ENCODE results near the gene CYB561D1.

Gene CYB561D1

DNA sequence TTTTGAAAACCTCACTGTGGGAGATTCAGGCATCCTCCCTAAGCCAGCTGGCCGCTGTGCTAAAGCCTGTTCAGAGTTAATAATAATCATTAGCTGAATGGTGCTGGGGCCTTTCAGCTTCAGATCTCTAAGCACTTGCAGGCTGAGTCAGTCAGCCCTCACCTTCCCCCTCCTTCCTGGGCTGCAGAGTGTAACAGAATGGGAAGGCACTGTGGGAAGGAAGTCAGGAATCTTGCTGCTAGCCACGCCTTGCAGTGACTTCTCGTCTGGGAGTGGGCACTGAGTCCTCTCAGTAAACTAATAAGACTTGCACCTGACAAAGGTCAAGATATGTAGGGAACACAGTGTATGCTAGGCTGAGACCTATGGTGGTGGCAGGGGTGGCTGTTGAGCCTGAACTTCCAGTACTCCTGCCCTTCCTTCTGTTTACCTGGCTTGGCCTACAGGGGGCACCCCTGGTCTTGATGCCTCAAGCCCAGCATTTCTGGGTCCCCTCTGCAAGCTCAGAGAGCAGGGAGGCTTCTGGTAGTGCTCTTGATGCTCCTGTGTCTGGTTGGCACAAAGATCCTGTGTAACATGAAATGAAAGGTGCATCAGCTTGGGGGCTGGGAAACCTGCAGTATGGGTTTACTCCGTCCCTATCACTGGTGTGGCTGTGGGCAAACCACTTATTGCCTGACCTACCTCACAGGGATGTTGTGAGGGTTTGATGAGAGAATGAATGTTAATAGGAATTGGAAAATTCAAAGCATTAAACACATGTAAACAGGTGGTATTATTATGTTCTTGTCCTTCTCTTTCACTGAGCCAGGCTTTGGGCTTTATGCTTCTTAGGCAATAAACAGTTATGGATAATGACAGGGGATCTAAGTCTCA lies 6.0 kb downstream of the CYB561D1 start:
- DNase-seq (ENCODE audit: low spot score) (peak; percentile 52), FAIRE-seq (peak; percentile 12)

DNA sequence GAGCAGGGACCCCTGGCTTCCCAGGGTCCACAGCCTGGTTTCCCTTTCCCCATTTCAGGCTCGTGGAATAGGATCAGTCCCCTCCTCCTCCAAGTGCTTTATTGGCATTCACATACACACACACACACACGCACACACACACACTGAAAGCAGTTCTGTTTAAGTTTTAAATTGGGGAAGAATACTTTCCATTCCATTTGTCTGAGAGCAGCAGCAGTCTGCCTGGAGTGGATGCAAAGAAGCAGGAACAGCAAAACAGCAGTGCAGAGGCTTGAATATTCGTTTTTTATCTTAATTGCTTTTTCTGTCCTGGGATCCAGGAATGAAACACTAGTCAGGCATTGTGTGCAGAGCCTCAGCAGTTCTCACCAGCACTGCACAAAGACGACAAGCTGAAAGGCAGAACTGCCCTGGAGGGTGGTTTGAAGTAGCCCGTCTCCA lies 7.1 kb downstream of the CYB561D1 start:
- DNase-seq (ENCODE audit: low spot score) = no peak
- no peak for FAIRE-seq

DNA sequence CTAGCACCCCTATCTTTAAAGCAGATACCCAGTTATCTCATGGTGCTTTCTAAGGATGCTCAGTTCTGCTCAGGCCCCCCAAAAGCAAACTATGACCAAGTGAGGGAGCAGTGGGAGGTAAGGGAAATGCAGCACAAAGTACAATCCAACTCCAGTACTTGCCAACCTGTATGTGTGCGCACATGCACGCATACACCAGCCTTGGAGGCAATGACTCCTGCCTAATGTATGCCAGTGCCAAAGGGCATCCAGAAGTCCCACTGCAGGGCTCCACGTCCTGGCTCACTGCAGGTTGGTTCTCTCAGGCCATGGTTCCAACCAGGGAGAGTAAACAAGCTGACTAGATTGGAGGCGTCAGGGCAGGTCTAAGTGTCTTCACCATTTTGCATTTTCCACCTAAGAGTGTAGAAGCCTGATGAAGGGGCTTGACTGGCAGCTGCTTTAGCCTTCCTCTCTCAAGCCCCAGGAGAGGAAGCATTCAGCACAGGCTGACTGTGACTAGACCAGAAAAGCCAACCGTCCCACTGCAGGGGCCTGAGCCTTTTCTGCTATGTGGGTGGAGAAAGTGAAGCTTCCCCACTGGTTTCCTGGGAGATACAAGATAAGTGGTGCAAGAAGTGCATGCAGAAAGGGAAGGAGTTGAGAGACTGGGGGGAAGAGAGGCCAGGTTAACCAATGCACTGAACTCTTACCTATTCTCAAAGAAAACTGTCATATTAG lies 7.9 kb downstream of the CYB561D1 start:
- DNase-seq (ENCODE audit: low spot score) (no peak), FAIRE-seq (no peak)

DNA sequence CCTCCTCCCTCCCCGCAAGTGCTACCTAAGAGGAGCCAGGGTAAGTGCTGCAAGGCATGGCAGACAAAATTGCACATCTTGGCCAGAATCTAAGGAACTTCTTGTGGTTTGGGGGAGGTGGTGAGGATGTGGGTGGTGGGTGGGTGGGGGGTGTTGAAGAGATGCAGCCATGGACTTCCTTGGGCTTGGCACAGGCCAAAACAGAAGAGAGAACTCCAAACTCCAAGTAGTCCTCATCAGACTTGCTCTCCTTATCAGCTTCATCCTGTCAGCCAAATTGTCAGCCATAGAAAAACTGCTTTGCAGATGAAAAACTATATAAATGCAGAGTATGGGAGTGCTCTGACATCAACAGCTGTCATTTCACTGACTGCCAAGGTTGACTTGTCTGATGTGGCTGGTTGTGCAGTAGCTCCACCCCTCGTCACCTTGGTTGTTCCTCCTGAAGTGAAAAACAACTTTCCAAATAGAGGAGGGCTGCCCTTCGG lies 8.5 kb downstream of the CYB561D1 start:
- no peak for DNase-seq (ENCODE audit: low spot score)
- no peak for FAIRE-seq

DNA sequence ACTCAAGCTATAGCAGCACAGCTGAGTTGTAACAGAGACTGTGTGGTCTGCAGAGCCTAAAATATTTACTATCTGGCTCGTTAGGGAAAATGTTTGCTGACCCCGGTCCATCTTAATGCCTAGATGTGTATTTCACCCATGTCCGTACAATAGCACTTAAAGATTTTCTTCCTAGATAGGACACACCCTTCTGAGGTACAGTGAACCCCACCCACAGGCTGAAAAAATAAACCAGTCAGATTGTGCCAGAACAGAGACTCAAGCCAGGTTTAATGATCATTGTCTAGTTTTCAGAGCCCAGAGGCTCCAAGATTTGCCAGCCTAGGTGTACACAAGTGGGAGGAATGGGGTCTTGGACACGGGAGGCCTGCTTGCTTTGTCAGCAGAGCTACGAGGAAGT lies 10.0 kb downstream of the CYB561D1 start:
- no peak for DNase-seq (ENCODE audit: low spot score)
- no peak for FAIRE-seq

DNA sequence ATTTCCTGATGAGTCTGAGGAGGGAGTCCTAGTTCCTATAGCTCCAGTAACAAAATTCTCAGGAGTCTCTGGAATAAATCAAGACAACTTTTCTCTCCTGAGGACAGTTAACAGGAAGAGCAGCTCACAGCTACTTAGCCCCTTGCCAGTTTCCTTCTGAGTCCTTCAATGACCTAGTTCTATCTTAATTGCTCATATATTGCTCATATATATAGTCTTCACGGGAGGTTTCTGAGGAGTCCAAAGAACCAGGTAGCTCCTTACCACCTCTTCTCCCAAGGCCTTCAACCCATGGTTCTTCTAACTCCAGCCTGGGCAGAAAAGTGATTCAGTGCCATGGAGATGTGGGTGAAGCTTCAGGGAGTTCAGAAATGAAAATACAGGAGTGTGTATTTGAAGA lies 11.1 kb downstream of the CYB561D1 start:
- FAIRE-seq (no peak), DNase-seq (ENCODE audit: low spot score) (no peak)

DNA sequence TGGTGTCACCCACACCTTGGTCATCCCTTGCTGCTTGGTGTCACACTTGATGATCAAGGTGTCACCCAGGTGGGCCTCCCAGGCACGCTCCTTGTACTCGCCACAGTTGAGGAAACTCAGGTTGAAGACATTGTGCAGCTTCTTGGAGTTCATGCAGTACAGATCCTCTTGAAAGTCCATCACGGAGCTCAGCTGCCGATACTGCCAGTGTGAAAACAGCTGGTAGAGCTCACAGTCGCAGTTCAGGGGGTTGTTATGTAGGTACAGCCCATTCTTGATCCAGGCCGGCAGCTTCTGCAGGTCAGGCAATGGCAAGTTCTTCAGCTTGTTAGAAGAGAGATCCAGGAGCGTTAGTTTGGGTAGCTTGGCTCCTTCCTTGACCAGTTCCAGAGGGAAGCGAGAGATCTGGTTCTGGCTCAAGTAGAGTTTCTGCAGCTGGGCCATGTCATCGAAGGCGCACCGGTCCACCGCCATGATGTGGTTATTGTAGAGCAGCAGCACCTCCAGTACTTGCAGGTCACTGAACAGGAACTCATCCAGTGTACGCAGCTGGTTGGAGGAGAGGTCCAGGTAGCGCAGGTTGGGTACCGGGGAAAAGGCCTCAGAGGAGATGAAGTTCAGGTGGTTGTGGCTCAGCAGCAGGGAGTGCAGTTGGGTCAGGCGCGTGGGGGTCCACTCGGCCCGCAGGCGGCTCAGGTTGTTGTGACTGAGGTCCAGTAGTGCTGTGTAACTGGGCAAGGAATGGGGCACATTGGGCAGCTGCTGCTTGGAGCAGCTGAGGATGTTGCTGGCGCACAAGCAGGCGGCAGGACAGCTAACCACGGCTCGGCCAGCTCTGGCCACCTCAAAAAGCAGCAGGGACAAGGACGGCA lies 14.3 kb downstream of the CYB561D1 start:
- DNase-seq (ENCODE audit: low spot score) (no peak), FAIRE-seq (no peak)

DNA sequence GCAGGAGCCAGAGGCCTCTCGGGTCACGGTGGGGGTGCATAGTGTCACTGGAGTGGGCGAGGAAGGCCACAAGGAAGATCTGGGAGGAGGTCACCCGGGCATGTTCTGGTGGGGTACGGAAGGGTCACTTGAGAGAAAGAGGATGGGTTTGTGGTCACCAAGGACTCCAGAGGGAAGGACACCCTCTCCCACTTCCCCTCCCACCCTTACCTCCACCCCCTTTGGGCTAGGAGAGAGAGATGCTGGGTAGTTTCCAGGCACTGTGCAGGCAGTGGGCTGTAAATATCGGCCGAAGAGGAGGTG lies 14.9 kb downstream of the CYB561D1 start:
- no peak for DNase-seq (ENCODE audit: low spot score)
- no peak for FAIRE-seq

DNA sequence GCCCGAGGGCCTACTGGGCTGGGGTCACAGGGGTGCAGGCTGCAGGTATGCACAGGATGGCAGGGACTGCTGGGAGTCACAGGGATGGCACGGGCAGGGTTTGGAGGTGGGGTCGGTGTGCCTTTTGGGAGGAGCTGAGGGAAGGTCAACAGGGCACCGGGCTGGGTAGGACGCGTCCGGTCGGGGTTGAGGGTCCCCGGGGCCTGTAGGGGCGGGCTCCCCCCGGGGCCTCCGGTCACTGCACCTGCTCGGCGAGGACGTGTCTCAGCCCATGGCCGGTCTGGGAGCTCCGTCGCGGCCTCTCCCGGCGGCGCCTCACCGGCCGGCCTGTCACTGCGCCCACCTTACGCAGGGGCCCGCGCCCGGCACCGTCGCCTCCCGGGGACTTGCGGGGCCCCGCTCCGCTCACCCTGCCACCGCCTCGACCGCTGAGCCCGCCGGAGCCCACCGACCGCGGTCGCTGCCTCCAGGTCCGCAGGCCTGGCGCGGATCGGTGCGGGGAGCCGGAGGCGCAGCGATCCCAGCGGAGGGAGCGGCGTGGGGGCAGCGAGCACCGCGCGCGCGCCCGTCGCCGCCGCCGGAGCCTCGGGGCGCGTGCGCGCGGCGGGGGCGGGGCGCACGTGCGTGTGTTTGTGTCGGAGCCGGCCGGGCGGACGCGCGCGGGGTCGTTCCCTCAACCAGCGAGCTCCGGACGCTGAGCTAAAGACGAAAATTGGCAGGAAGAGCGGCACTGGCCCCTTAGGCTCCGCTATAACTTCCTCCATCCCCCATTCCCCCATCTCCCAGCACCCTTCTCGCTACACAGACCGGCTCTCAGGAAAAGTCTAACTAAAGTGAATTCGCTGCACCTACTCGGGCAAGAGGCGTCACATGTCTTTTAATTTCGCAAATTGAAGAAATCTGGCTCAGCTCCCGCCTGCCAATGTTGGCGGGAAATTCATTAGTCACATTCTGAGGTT lies 15.6 kb downstream of the CYB561D1 start, which contains the start of gene AMIGO1:
TSS of gene AMIGO1 (minus strand) at position 552 of the 959 bp plus-strand sequence. CDS start 815 bp downstream, outside the sequence.
- FAIRE-seq (no peak), DNase-seq (ENCODE audit: low spot score) (no peak)

DNA sequence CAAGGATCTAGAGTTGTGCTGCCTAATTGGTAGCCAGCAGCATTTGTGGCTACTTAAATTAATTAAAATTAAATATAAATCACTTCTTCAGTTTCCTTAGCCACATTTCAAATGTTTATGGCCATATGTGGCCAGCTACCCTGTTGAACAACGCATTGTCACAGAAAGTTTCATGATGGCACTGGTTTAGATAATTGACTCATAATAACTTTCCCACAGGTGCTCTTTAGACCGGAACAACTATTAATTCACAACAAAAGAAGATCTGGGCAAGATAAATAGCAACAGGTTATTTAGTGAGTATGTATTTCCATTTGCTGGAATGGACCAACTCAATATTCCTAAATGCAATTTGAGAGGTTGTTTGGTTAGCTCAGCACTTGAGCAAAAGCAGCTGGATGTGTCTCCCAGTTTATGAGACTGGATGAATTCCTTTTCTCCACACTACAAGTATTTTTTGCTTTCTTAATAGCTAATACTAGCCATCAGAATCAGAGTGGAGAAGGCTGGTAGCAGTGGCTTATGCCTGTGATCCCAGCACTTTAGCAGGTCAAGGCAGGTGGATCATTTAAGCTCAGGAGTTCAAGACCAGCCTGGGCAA lies 19.3 kb downstream of the CYB561D1 start:
- FAIRE-seq = no peak
- DNase-seq (ENCODE audit: low spot score) = no peak

DNA sequence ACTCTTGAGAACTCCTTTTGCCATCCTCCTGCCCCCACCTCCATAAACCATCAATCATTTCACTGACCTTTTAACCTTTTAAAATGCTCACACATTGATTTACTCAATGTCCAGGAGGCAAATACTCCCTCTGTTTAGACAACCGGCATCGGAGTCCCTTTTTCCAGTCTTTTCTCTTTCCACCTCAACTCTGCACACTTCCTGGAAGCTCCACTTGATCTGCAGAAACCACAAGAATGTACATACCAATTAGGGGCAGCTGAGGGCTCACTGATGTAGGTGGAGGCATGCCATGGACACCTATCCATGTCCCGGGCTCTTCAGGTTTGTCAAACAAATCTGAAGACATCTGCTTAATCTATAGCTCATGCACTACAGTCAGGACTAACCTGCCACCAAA lies 21.0 kb downstream of the CYB561D1 start:
- DNase-seq (ENCODE audit: low spot score) (no peak), FAIRE-seq (no peak)

DNA sequence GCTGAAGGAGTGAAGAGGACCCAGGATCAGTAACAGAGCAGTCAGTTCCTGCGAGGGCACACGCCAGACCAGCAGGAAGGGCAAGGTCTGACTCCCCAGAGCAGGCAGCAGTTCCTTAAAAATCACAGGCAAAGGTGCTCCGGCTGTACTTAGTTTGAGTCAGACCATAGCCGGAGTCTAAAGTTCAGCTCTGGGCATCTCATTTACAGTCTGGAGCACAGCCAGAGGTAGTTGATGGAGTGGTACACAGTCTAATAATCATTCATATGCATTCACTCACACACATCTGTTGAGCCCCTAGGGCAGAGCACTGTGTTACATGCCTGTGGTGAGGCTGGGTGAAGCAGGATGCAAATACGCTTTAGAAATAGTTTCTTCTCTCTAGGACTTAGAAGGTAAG lies 23.0 kb downstream of the CYB561D1 start:
- no peak for DNase-seq (ENCODE audit: low spot score)
- FAIRE-seq = no peak

DNA sequence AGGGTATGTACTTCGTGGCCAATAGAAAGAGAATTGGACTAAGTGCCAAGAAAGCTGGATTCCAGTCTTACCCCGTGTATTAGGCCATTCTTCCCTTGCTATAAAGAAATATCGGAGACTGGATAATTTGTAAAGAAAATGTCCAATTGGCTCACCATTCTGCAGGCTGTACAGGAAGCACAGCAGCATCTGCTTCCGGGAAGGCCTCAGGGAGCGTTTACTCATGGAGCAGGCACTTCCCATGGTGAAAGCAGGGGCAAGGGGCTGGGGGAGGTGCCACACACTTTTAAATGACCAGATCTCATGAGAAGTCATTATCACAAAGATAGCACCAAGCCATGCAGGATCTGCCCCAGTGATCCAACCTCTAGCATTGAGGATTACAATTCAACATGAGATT lies 23.4 kb downstream of the CYB561D1 start:
- FAIRE-seq (no peak), DNase-seq (ENCODE audit: low spot score) (no peak)

DNA sequence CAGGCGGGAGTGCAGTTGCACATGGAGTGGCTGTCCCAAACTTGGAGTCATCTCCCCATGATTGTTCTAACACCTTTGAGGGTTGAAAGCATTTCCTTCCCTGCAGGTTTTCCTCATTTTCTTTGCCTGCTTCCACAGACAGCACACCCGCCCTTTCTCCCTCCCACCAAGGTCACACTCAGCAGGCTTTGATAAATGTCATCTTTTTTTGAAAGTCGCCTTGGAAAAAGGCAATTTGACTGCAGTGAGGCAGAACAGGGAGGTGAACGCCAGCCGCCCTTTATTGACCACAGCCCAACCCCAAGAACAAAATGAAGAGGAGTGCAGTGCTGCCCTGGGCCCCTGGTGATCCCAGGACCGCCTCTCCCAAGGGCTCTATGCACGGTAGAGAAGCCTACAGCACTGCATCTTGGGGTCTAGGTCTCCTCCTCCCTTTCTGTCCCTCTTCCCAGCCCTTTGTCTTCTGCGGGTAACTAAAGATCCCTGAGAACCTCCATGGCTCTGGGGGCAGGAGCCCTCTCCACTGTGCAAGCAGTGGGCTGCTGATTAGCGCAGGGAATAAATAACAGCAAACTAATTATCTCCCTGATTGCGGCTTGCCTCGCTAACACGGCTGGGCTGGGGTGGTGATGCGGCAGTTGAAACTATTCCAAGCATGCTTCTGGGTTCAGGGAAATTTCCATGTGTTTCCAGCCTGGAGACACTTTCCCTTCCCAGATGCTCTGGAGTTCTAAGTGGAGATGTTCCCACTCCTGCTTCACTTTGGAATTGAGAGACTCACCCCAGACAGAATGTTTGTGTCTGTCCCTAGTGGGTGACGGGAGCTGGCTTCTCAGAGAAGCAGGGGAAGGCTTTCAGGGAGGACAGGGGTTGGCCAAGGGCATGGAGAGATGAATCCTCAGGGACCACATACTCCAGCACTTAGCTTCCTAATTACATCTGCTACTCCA lies 27.4 kb downstream of the CYB561D1 start:
- no peak for FAIRE-seq
- no peak for DNase-seq (ENCODE audit: low spot score)

DNA sequence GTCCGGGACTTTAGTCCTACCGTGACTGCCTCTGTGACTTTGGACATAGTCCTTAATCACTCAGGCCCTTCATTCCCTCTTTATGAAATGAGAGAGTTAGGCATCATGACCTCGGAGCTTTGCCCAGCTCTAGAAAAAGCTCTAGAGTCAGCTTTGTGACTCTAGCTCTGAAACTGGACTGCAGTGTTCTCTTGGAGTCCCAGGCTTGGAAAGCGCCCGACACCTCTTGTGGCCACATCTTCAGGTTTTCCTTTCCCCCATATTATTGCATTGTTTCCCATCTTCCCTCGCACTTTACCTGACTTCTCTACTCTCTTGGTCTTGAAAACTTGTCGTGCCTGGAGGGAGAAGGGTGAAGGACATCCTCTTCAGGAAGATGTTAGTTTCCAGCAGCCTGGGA lies 28.1 kb downstream of the CYB561D1 start:
- FAIRE-seq (no peak), DNase-seq (ENCODE audit: low spot score) (no peak)

DNA sequence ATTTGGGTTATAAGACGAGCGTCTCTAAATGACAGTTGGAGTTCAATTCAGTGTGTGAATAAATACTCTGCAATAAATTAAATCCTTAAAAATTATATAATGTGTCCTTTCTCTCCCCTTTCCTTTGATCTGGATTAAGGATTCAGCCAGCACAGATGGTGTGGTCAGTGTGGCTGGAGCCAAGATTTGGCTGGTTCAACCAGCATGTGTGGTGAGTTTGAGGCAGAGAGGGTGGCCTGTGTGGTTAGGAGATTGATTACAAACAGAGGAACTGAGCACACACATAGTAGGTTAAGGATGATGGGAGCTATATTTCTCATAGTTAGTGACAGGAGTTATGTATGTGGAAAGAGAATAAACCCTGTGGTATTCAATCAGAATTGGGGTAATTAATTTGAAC lies 29.8 kb downstream of the CYB561D1 start:
- FAIRE-seq (no peak), DNase-seq (ENCODE audit: low spot score) (no peak)

DNA sequence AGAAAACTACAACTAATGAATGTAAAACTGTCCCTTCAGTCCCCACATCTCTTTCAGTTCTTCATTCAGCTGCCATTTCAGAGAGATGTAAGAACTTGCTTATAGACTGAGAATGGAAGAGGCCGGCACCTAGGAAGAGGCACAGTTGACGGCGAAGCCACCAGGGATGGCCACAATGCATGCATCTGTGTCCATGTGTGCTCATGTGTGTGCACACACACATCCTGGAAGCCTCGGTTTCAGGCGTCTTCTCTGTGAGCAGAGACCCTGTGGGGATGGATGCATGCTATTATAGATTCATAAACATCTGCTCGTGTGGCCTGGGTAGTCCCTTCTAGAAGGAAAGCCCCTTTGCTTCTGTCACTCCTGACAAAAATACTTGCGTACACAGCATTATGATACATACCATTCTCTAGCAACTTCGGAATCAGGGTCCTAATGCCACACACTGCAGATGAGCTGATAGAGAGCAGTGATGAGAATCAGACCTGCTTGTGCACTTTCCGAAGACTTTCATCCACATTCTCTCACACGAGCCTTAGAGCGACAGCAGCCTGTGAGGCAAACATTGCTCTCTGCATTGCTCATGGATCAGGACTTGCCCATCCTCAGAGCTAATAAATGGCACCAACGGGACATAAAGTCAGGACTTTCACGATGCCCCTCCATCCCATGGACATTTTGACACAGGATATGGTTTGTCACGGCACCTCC lies 33.4 kb downstream of the CYB561D1 start:
- DNase-seq (ENCODE audit: low spot score) = no peak
- no peak for FAIRE-seq
